GM18867 (cell line): ENCODE measurements around the gene IWS1.
"Not testable (repeated sequence)": the region's sequence is repeated elsewhere in the genome, so short reads cannot be mapped to it uniquely, and the experiment has no call there.

ENCODE experiments used
- ATAC-seq: cut with Tn5 transposase; IDR thresholded peaks from one replicate; pipeline ENCODE4 v1.9.1; 2021; ENCODE audit warnings: mild to moderate bottlenecking, moderate library complexity; ENCODE audit not compliant: unreplicated experiment

The IWS1 gene

DNA sequence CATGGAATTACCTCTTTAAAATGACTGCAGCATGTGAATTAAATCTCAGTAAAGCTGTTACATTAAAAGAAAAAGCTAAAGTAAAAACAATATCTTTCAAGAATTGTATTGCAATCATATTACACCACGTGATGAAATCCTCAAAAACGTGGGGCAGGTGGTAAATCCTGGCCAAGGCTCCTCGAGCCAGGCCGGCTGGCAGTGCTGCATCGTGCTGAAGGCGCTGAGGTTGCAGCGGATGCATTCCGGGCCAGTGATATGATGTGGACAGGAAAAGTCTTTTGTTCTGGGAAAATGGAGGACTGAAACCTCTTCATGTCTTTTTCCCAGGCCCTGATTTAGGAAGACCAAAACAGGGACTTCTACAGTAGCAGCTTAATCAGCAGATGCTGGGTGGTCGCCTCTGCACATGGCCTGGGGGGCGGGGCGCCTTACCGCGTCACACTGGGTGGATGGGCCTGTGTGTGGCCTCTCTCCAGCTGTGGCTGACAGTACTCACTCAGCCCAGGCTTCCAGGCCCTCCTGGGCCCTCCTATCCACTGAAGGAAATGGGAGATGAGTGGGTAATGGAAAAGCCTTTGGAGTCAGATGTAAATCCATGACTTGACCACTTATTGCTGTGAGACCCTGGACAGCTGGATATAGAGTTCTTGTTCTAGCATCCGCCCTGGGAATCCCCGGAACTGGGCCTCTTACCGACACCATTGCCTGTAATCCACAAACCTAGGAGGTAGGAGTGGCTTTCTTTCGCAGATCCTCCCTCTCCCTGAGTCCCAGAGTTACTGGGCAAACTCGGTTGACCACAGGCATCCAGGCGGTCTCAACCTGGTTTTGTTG, 62.9 kb downstream of the IWS1 start:
- ATAC-seq, result no peak

DNA sequence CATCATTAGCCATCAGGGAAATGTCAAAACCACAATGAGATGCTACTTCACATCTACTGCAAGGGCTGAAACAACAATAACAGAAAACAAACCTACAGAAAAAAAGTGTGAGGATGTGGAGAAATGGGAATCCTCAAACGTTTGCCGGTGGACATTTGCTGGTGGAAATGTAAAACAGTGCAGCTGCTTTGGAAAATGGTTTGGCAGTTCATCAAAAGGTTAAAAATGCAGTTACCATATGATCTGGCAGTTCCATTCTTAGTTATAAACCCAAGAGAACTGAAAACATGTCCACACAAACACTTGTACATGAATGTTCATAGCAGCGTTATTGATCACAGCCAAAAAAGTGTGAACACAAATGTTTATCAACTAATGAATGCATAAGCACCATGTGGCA, 63.8 kb downstream of the IWS1 start:
- no peak for ATAC-seq

DNA sequence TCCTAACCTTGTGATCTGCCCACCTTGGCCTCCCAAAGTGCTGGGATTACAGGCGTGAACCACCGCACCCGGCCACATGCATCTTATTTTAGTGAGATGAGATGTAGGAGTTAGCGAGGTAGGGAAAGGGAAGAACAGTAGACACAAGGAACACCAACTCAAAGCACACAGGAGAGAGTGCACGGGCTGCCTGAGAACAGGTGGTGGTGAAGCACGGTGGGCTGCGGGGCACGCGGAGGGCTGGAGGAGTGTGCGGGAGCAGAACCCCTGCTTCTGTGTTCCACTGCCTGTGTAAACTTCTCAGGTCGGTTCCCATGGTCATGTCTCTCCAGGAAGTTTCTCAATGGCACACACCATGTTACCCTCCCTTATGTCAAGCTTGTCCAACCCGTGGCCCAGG, 69.3 kb downstream of the IWS1 start:
- no peak for ATAC-seq

DNA sequence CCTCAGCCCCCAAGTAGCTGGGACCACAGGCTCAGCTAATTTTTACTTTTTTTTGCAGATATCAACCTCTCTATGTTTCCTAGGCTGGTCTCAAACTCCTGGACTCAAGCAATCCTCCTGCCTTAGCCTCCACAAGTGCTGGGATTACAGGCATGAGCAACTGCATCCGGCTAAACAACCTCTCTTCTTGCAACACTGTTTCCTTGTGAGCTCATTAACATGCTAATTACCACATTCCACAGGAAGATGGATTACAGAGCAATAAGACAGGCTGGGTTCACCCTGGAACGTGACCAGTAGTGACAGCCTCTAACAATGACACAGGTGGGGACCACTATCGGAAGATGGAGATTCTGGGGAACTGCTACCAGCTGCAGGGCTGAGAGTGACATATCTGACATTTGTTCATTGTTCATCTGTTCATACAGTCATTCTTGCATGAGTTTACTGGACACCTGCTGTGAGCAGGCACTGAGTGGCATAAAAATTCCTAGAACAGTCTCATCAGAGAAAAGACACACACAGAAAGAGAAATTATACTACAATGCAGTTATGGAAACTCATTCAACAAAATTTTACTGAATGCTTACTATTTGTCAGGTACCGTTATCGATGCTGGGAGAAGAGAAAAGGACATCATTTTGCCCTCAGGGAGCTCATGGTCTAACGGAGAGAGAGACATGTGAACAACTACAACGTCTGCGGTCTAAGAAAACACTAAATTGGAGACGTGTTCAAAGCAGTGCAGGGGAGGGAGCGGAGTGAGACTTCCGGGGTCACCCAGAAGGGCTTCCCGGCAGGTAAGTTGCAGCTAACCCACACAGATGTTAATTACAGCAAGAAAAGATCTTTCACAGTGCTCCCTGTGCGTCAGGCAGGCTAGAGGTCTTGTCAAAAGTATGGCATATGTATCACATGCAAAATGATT, 70.5 kb downstream of the IWS1 start:
- ATAC-seq, result no peak

DNA sequence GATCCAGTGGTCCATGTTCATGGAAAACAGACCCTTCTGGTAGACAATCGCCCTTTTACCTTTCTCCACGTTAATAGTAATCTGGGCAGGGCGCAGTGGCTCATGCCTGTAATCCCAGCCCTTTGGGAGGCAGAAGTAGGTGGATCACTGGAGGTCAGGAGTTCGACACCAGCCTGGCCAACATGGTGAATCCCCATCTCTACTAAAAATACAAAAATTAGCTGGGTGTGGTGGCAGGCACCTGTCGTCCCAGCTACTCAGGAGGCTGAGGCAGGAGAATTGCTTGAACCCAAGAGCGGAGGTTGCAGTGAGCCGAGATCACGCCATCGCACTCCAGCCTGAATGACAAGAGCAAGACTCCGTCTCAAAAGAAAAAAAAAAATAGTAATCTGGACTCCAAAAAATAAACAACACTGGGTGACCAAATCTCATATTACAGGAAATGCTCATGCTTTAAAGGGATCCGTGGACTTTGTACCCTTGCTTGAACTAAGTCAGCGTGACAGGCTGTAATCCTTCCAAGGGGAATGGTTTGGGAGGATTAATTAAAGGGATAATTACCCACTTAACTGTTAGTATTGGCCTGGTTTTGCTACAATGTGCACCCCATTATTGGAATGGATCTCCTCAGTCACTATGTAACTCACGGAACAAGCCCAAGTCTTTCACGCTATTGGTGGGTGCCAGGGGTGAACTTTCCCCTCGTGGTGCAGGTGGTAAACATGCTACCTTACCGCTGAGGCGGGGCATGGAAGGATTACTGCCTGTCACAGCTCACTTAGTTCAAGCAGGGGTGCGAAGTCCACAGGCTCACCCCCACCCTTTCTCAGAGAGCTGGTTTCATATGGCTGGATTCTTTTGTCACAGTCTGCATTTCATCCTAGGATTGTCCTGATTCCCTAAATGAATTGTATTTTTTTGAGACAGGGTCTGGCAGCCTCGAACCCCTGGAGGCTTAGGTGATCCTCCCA, 71.4 kb downstream of the IWS1 start:
- ATAC-seq, result no peak

DNA sequence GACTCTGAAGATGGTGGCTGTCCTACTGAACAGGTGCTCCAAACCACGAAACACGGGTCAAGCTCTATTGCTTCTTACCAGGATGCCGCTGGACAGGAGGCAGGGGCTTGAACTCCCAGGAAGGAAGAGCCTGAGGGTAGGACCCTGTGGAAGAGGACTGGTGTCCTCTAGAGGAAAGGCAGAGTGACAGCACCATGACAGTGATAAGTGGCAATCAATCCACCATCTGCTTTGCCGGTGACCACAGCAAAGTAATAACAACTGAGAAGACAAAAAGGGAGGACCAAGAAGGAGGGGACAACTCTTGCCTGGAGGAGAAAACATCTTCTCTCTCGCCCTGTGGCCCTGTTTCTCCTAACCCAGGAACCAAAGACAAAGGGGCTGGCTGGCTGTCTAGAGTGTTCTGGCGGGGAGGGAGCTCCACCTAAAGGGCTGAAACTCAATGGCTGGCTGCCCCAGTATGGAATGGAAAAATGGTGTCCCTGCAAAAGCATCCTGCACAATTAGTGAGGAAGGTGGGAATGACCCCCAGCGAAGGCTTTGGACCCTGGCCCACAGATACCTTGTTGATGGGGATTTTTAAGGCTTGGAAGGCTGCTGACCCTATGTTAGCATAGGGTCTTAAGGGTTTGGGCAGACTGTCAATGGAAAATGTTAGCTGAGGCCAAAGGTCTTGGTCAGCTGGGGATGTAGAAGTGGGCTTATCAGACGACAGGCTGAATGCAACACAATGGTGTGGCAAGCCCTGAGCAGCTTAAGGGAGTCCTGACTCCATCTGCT, 72.7 kb downstream of the IWS1 start:
- no peak for ATAC-seq

DNA sequence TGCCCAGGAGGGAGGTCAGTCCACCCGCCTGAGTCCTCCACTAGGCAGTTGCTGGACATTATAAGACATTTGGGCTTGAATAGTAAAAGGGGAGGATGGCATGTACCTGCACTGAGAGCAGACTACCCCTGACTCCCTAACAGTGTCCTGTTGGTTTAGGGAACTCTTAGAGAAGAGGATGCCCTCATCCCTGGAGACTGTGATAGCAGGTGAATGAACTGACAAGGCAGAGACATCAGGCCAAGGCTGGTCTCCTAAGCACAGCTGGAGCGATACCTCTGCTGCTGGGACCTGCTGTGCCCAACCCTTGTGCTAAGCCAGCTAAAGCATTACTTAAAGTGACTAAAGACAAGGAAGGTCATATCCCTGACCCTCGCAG, 73.3 kb downstream of the IWS1 start:
- ATAC-seq, result no peak

DNA sequence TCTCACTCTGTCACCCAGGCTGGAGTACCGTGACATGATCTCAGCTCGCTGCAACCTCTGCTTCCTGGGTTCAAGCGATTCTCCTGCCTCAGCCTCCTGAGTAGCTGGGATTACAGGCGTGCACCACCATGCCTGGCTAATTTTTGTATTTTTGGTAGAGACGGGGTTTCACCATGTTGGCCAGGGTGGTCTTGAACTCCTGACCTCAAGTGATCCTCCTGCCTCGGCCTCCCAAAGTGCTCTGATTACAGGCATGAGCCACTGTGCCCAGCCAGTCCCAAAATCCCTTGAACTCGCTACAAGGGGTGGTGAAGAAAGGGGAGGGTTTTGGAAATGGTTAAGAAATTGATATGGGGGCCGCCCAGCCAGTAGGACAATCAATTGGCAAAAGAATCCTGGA, 73.9 kb downstream of the IWS1 start:
- not testable (repeated sequence) for ATAC-seq

DNA sequence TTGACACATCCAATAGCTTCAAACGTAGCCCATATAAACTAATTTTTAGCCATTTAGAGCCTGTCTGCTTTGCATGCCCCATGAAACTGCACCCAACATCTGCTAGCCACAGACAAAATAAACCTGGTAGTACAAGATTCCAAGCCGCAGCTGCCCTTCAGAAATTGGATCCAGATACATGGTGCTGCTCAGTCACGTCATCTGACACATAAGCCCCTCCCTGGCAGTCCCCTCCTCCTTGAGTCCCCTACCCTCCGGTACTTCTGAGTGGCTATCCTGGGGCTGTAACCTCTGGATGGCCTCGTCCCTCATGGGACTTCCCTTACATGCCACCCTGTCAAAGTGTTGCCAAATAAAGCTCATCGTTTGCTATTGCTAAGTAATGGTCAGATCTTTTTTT, 74.3 kb downstream of the IWS1 start:
- ATAC-seq, result no peak

DNA sequence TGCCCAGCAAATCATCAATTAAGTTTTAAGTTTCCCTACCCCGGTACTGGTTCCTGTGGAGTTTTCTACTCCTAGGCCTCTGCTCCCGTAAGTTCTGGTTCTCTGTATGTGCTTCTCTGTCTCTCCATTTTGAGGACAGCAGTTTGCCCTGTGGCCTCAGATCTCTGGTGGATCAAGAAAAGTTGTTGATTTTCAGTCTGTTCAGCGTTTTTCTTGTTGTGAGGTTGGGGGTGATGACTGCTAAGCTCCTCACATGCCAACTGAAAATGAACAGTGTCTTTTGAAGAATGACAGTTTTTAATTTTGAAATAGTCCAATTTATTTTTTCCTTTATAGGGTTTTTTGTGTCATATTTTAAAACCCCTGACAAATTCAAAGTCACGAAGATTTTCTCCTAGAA, 76.4 kb downstream of the IWS1 start:
- no peak for ATAC-seq

DNA sequence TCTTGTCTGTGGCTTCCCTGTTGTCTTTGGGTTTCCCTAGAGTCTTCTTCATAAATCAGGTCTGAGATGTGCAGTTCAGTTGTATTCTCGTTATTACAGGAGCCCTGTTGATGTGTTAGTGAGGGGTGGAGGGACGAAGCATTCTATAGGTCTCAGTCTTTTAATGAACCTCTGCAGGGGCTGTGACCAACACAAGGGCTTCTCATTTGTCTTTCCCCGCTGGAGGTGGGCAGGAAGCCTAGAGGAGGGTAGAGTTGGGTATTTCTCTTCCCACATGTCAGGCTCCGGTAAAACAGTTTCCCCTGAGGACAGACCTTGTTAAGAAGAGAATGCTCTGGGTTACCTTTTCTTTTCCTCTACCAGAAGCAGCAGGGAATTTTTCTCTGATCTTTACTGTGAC, 76.9 kb downstream of the IWS1 start:
- no peak for ATAC-seq

DNA sequence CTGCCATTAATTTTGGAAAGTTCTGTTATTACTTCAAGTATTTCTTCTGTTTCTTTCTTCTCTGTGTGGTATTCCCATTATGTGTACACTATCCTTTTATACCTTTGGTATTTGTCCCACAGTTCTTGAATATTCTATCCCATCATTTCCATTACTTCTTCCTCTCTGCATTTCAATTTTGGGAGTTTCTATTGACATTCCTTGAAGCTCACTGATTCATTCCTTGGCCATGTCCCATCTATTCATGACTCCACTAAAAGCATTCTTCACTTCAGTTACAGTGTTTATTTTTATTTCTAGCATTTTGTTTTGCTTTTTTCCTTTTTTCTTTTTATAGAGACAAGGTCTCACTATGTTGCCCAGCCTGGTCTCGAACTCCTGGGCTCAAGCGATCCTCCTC, 77.8 kb downstream of the IWS1 start:
- ATAC-seq, result no peak

DNA sequence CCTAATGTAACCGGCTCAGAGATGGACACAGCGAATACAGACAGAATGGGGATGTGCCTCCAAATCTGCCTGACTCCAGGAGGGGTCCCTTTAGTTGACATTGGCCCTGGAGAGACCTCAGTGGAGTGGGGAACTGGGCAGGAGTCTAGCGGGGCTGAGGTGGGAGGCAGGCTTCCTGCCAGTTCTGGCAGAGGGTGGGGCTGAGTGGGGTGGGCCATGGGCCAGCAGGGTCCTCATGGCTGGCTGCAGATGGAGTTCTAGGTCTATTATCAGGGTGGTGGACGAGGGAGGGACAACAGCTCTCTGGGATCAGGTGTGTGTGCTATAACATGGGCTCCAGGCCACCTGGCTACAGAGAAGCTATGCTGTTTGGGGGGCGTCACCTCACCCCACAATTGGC, 86.9 kb downstream of the IWS1 start:
- ATAC-seq, result no peak

DNA sequence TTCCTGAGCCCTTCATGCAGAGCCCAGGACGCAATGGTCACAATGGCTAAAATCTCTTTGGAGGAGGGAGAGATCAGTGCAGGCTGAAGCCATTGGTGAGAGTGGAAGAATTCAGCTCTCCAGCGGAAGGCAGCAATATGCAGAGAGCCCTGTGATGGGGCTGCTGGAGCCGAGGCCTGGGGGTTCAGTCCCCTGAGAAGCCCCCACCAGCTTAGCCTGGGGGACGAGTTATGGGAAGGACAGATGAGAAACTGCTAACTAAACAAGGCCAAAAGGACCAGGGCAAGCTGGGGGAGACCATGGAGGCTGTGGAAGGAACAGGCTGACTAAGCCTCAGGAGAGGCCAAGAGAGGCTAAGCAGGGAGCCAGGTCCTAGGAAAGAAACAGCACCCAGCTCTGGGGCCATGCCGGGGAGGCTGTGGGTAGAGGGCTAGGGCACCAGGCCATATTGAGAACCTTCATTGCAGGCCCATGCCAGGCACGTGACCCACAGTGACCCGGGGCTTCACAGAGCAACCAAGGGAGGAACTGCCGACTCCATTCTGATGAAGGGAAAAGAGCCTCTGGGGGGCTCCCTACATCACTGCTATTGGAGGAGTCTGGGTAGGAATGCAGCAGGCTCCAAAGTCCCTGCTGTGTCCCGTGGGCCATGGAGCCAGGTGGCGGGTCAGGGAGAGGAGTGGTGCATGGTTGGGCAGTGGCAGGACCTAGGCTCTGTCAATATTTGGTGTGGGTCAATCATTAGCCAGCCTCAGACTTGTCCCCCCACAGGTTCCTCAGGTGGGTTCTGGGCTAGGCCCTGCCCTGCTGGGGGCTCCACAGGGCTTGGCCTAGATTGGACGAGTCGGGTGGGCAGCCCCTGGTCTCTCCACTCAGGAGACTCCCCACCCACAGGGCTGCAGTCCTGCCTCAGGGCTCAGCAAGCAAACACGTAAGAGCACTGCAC, 88.2 kb downstream of the IWS1 start:
- no peak for ATAC-seq

DNA sequence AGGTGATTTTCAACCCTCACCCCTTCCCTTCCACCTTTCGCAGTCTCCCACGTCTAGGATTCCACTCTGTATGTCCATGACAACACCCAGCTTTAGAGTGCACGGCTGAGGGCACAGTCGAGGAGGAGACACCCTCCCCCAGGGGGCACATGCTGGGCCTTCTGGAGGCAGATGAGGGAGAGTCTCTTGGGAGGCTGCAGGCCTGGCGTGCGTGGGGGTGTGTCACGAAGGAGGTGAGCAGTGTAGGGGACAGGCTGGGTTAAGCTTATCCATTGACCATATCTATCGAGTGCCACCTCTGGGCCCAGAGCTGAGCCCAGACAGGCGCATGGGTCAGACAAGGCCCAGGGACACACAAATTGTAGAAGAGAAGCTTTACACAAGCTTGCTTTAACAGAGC, 89.2 kb downstream of the IWS1 start:
- ATAC-seq, result no peak

DNA sequence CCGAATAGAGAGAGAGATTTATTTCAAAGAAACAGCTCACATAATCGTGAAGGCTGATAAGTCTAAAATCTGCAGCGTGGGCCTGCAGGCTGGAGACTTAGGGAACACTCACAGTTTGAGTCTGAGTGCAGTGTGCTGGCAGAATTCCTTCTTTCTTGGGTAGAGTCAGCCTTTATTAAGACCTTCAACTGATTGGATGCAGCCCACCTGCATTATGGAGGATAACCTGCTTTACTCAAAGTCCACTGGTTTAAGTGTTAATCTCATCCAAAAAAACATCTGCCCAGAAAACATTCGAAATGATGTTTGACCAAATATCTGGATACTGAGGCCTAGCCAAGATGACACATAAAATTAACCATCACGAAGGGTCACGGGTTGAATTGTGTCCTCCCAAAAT, 91.8 kb downstream of the IWS1 start:
- ATAC-seq, result no peak

DNA sequence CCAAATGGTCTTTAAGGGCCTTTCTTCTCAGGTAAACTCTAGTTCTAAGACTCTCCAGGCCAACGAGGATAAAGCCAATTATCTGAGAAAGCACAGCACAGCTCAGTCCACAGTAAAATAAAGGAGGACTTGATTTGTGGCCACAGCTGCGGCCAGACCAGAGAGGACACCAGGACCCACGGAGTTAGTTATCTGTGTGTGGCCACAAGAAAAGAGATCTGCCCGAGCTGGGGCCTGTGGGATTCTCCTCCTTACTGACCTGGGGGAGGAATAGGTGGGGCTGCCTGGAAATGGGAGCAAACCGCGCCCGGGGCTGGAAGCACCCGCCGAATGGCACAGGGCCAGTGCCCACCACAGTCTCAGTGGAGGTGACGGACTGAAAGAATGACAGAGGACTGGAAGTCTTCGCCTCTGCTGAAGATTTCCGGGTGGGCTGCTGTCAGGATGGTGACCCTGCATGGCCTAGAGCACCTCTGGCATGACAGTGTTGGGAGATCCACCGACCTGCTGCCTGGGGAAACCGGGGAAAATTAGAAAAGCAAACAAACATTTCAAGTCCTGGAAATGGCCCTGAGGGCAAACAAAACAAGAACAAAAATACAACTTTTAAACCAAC, 94.8 kb downstream of the IWS1 start:
- ATAC-seq, result no peak
